HTERT RPE-1 (cell line): Measurements from ENCODE around the gene ZBTB25.

Experiments
- in situ Hi-C: fragments of 300-500 bp; cut with MboI; formaldehyde crosslinking; loops from 4 replicates; pipeline ENCODE4 v1.14.3; 2020; ENCODE audit warnings: low sequenced_read_pairs

ZBTB25 gene

DNA sequence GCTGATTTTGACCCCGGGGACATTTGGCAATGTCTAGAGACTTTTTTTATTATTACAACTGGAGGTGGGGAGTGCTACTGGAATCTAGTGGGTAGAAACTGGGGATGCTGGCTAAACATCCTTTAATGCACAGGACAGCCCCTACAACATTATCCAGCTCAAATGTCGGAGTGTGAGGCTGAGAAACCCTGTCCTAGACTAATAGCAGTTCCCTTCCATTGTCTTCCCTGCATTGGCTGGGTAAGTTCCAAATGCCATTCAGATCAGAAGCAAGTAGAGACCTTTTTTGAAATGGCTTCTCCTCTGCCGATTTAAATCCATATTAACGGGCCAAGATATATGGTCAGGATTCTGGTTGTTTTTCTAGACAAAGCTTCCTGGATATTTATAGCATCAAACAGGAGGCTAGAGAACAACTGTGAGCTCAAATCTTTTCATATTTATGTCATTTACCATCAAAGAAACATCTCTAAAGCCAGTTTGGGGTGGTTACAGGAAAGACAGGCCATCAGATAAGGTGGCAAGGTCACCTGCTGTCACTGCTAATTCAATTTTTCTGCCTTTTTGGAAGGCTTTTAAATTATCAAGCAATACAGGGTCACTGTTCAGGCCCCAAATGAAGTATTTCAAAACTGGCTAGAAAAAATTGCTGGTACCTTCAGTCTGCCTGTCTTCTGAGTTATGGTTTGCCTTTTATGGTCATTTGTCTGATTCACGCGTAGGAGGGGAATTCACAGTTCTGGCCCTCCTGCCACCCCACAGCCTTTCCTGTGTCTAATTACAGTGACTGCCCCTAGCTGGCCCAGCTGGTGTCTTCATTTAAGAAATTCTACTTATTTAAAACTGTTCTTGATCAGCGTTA is 58.4 kb downstream of the ZBTB25 start:
- in situ Hi-C loops, result no loop called here

DNA sequence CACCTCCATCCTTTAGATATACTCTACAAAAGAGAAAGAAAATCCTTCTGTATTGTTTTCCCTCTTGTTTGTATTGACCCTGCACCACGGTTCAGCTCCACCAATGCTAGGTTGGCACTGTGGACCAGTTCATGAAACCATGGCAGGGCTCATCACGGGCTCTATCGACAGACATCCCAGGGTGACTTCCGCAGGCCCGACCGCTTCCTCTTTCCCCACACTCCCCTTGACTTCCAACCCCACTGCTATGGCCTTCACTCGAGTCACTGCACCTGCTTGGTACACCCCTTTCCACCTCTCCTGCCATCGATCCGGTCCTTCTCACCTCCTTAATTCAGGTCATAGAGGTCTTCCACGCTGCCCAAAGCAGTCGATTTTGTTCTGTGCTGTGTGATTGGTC is 59.5 kb downstream of the ZBTB25 start:
- in situ Hi-C loops, result no loop called here

DNA sequence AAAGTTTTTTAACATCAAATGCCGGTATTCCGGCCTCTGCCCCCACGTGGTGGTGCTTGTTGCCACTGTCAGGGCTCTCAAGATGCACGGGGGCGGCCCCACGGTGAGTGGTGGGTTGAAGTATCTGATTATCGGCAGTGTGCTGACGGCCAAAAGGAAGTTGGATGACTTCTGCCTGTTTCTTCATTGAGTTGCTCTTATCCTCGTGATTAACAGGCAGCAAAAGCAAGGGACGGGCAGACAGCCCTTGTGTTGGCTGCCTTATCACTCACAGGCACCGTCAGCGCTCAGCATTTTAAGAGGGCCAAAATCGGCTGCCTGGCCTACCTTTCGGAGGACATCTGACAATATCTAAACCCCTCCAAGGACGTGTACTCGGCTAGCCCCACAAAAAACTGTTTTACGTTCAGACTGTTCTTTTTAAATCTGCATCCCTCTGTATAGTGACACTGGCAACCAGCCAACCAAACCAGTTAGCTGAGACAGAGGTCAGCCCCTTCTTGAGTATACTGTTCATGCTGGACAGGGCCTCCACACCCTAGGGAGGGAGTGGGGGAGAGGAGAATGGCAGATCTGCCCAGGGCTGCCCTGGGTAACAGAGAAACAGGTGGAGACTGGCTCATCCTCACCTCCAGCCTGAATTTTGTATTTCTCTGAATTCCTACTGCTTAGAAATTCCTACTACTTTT is 61.2 kb downstream of the ZBTB25 start:
- in situ Hi-C loops, result no loop called here

DNA sequence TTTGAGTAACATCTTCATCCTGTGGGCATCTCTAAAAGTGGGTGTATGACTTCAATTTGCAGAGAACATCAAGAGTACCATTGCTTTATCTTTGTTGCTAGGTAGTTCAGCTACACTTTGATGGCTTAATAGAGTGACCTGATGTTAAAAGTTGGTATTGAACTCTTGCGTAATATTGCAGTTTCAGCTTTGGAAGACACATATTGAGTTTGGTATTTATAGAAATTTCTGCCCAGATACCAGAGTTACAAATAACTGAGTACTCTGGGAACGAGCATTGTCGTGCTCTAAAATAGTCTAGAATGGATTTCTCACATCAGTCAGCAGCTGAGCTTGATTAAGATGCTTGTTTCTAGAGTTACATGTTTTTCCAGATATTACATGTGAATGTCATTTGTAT is 63.1 kb downstream of the ZBTB25 start:
- in situ Hi-C loops, result no loop called here

DNA sequence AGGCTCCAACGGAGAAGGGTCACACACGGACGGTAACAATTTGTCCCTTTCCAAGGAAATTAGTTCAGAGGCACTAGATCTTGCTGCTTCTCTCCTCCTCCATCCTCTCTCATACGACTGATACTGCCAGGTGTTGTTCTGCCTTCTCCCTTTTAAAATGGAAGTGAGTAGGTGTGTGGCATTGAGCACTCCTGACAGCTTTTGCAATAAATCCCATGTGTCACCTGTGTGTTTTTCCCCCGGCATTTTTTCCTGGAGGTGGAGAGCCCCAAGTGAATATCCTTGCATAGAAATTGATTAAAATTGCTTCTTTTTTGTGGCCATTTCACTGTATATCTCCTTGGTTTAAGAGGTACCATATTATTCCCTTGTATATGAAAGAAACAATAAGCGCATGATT is 64.5 kb downstream of the ZBTB25 start:
- in situ Hi-C loops, result no loop called here

DNA sequence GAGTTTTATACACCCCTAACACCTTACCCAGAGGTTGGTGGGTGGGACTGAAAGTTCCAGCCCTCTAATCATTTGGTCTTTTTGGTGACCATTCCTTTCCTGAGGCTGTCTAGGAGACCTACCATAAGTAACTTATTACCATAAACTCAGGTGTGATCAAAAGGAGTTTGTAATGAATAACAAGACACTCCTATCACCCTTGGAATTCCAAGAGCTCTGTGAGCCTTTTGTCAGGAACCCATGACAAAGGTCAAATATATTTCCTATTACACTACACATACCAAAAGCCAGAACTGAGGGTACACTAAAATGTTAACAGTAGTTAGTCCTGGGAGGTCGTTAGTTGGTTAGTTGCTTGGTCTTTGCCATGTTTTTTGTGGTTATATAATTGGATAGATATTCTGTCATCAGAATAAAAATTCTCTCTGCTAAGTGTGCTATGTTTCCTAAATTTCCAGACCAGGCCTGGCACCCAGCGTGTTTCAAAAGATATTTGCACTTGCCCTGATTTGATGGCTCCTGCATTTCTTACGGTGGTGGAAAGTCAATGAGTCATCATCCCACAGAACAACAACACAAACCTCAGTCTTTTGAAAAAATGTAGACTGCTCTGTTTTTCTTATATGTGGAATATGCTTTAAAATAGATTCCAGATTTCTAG is 65.3 kb downstream of the ZBTB25 start:
- in situ Hi-C loops, result no loop called here

DNA sequence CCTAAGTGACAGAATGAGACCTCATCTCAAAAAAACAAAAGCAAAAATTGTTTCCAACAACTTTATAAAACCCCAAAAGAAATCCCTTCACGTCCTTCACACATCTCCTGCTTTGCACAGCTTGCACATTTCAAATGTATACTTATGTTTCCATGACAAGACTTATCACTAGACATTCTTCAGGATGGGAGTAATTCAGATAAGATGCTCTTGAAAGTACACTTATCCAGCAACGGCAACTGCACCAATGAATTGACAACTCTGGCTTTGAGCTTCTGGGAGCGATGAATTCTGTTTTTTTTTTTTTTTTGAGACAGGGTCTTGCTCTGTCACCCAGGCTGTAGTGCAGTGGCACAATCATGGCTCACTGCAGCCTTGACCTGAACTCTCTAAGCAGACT is 69.1 kb downstream of the ZBTB25 start:
- in situ Hi-C loops, result no loop called here

DNA sequence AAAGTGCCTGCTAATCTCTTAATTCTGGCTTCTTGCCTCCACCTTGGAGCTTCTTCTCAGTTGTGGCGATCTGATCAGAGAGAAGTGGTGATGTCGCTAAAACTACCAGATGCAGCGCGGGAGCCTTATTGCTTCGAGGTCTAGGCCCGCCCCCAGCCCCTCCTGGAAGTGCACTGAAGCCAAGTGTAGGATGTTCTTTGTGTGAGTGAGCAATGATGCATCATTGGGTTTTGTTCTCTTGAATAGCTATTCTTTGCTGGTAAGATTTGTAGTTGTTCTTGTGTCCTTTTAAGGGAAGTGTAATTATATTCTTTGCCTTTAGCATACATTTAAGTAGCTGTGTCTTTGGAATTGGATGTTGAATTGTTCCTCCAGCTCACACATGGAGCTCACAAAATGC is 79.7 kb downstream of the ZBTB25 start:
- in situ Hi-C loops, result no loop called here

DNA sequence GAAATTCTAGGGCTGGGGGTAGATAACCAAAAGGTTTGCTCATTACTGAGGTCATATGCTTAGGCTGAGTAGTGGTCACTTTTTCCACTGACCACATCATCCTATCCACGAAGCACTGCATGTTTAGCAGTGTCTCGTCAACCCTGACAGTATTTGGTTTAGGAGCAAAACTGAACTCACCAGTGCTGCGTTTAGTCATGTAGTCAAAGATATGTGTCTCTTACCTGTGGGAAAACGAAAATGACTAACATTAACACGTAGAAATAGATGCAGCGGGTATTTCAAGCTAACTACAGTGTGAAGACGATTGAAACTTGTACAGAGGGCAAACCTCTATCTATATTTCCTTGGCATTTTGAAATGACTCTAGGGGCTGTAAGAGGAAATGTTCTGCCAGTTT is 80.9 kb downstream of the ZBTB25 start:
- in situ Hi-C loops, result no loop called here

DNA sequence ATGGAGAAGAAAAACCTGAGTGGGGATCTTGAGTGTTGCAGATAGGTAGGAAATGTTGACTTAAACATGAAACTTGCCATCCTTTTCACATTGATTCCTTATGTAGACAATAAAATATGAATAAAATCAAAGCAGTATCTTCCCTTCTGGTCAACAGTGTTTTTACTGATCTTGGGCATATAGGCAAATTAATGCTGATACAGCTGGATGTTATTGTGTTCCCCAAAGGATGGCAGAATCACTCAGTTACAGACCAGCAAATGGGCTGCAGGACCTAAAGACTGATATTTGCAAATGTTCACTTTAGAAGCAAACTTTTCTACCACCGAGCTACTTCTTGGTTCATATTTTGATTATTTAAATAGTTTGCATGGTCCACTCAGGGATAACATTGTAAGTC is 81.6 kb downstream of the ZBTB25 start:
- in situ Hi-C loops, result no loop called here

DNA sequence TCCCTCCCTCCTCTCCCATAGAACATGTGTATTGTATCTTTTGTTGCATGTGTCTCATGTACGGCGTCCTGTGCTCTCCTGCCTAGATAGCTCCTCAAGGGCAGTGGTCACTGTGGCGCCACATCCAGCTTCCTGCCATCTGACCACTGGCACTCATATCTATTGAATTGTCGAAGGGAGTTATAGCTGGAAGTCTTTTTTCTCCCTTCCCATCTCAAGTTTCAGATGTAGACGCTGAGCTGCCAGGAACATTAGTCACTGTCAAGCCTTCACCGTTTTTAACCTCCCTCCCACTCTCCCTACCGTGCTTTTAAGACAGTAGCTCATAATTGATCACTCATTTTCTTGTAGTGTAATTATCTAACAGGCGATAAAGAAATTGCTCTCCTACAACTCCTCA is 82.5 kb downstream of the ZBTB25 start:
- in situ Hi-C loops, result no loop called here

DNA sequence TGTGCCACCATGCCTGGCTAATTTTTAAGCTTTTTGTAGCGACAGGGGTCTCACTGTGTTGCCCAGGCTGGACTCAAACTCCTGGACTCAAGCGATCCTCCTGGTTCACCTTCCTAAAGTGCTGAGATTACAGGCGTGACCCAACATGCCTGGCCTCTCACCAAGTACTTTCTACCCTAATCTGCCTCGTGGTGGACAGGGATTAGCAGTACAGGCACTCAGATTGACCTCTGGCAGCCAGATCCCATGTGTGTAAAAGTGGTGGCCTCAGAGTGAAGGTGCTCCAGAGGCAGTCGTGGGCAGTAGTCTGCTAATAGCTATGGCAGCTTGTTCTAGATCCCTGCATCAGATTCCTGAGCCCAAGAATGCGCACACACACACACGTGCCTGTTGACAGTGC is 84.6 kb downstream of the ZBTB25 start:
- in situ Hi-C loops, result no loop called here

DNA sequence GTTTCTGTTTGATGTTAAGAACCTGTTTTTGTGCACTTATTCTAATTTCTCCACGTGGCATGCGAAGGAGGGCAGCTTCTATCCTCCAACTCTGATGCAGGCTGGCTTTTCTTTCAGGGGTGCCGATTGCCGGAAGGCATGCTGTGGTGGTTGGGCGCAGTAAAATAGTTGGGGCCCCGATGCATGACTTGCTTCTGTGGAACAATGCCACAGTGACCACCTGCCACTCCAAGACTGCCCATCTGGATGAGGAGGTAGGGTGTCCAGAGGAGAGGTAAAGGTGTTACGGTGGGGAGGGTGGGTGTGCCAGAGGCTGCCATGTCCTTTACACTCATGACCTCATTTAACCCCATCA is 85.9 kb downstream of the ZBTB25 start:
- in situ Hi-C loops, result no loop called here

DNA sequence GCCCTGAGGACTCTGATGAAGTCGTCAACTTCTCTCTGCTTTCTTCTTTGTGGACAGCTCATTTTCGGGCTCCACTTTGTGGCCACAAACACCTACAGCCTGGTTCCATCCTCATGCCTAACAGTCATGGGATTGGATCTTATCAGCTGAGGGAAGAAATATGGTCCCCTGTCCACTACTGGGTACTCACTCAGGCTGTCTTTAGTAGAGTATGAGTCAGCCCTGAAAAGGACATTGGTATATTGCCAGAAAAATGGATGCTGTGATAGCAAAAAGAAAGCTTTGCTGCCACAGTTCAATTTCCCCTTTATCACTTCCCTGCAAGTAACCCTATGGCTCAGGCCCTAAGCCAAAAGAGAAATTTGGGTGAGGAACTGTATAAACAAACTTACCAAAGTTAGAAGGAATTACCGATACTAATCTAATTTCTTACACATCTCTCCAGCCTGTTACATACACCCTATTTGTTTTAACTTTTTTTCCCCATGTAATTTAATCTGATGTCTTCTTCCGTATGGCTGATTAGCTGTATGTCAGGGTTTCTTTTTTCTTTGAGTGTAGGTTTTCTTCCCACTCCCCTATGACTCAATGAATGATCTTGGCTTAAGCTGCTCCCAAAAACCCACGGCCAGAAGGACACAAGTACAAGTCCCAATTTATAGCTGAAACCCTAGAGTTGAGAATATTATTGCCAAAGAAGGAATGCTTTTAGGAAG is 86.4 kb downstream of the ZBTB25 start:
- in situ Hi-C loops, result no loop called here

DNA sequence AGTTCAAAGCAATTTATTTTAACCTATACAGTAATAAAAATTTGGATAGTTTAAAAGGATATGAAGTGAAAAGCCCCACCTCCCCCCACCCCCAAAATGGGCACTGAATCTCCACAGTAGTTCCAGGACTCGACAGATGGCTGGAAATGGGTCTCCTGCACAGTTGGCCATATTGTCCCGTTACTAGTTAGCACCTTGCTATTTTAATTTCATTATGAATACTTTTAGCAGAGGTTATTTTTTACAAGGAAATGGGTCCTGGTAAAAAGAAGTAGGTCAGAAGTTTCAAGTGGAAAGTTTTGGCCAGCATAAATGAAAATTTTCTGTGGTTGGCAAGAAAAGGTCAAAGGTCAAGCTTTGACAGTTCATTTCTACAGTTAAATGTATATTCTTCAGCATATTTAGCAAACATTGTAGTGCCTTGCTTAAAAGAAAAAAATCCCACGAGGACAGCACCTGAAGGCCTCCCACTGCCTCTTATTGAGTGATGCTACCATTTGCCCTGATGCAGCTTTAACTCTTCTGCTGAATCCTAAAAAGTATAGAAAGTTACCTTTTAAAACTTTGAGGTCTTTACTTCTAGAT is 87.2 kb downstream of the ZBTB25 start:
- in situ Hi-C loops, result no loop called here

DNA sequence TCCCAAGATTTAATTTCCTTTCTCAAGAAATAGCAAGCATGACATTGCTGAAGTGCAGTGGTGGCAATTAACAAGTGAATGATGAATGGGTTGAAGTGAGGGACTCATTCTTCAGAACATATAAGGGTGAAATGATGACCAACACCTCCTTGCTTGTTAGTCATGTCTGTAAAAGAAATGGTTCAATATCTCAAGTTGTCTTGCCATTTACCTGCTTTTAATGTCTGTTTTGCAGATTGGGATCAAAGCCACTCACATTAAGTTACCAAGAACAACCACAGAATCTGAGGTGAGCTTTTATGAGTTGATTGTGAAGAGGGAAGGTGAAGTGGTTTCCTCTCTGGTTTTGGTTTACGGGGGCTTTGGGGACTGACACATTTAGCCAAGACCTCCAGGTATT is 91.4 kb downstream of the ZBTB25 start:
- in situ Hi-C loops, result no loop called here

DNA sequence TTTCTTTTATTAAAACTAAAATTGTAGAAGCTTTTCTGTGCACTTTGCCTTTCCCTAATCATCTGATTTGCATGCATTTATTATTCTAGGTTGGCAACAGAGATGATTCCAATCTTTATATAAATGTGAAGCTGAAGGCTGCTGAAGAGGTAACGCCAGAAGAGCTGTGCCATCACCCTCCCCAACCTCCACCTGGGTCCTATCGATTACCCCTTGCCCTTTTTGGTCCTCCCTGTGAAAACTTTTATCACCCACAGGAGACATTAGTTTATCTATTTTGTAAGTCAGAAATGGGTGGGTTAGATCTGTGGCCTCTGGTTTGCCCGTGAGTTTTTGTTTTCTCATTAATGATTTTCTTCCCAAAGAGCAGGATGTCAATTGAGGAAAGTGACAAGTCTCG is 92.6 kb downstream of the ZBTB25 start:
- in situ Hi-C loops, result no loop called here

DNA sequence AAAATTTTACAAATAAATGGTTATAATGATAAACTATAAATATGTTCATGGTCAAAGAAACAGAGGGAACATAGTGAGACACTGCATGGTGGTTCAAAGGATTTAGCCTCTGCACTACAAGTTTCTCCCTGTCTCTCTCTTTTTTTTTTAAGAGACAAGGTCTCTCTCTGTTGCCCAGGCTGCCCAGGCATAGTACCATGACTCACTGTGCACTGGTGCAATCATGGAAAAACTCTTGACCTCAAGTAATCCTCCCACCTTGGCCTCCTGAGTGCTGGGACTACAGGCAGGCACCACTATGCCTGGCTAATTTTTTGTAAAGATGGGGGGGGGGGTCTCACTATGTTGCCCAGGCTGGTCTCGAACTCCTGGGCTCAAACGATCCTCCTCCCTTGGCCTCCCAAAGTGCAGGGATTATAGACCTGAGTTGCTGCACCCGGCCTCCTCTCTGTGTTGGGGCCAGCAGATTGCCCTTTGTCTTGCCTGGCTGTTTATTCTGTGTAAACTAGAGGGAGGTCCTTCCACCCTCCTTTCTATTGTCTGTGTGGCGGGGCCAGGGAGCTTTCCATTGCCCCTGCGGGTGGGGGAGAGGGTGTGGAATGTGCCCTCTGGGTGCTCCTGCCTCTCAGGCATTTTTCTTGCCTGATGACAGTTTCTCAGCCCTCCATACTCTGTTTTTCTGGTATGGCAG is 93.4 kb downstream of the ZBTB25 start:
- in situ Hi-C loops, result no loop called here

DNA sequence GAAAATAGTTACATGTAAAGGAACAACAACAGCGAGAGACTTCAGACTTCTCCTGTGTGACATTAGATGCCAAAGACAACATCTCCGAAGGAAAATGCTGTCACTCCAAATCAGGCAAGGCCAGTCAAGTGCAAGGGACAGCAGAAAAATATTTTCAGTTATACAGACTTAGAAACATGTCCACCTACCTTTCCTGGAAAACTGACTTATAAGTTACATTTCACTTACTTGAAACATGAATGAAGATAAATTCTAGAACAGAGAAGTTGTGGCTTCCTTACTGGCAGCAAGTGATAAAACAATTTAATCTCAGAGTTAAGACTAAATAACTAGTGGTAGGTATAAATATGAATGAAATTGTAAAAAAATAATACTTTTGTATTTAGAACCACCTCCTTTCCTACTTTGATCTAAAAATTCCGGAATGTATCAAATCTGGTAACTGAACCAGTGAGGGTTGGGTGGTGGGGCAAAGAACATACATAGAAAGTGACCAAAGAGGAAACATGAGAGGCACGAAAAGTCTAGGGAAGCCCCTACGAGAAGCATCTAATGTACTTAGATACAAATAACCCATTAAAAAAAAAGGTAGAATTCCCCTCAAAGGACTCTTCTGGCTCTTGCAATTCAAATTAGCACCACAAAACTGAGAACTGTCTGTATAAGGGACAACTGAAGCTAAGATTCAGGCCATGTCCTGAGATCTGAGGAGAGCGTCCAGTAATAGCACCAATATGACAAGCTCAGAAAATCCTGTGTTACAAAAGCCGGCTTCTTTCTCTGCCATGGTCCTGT is 94.3 kb downstream of the ZBTB25 start:
- in situ Hi-C loops, result no loop called here

DNA sequence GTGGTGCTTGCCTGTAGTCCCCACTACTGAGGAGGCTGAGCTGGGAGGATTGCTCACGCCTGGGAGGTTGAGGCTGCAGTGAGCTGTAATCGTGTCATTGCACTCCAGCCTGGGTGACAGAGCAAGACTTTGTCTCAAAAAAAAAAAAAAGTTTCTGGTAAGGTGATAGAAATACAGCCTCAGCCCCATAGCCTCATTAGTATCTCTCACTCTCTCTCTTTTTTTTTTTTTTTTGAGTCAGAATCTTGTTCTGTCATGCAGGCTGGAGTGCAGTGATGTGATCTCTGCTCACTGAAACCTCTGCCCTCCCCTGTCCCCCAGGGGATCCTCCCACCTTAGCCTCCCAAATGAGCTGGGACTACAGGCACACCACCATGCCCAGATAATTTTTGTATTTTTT is 96.3 kb downstream of the ZBTB25 start:
- in situ Hi-C loops, result no loop called here
